KMS-11 (cell line): ENCODE measurements around the gene MRPS24.

Source experiments
- H2AFZ ChIP-seq: fragments of 200-600 bp; sonication (generic); 2 replicates; pipeline ENCODE4 v1.6.1; 2016; ENCODE audit warnings: antibody characterized with exemption, mixed run types, low read depth
- H3K27ac ChIP-seq: fragments of 200-600 bp; sonication (generic); 2 replicates; pipeline ENCODE4 v1.6.1; 2016; ENCODE audit warnings: mild to moderate bottlenecking, mixed run types
- H3K27me3 ChIP-seq: fragments of 200-600 bp; sonication (generic); 2 replicates; pipeline ENCODE4 v1.6.1; 2017; ENCODE audit warnings: mild to moderate bottlenecking, low read depth, mixed run types, moderate library complexity; ENCODE audit not compliant: insufficient read depth
- H3K36me3 ChIP-seq: fragments of 200-600 bp; sonication (generic); 2 replicates; pipeline ENCODE4 v1.6.1; 2017; ENCODE audit warnings: mild to moderate bottlenecking, mixed run types; ENCODE audit not compliant: insufficient read depth
- H3K4me1 ChIP-seq: fragments of 200-600 bp; sonication (generic); 2 replicates; pipeline ENCODE4 v1.6.1; 2016; ENCODE audit warnings: mild to moderate bottlenecking, low read depth, mixed run types; ENCODE audit not compliant: poor library complexity, severe bottlenecking
- H3K4me2 ChIP-seq: fragments of 200-600 bp; sonication (generic); 2 replicates; pipeline ENCODE4 v1.7.0; 2016; ENCODE audit warnings: mild to moderate bottlenecking, mixed run types
- H3K4me3 ChIP-seq: fragments of 200-600 bp; sonication (generic); IDR thresholded peaks from 2 replicates; pipeline ENCODE4 v1.6.1; 2017; ENCODE audit warnings: low read depth, low read length, mixed read lengths; ENCODE audit not compliant: insufficient read depth
- H3K79me2 ChIP-seq: fragments of 200-600 bp; sonication (generic); 2 replicates; pipeline ENCODE4 v1.6.1; 2016; ENCODE audit warnings: low read depth, mixed run types; ENCODE audit not compliant: insufficient read depth
- H3K9ac ChIP-seq: fragments of 200-600 bp; sonication (generic); 2 replicates; pipeline ENCODE4 v1.6.1; 2016; ENCODE audit warnings: mild to moderate bottlenecking, mixed run types
- H4K20me1 ChIP-seq: fragments of 200-600 bp; sonication (generic); 2 replicates; pipeline ENCODE4 v1.6.1; 2016; ENCODE audit warnings: mild to moderate bottlenecking, mixed run types; ENCODE audit not compliant: insufficient read depth
- CTCF ChIP-seq: fragments of 200-600 bp; sonication (generic); conservative IDR thresholded peaks from 2 replicates; pipeline ENCODE4 v1.6.1; 2017; ENCODE audit warnings: low read depth, mild to moderate bottlenecking, antibody characterized with exemption, low read length, moderate library complexity, mixed read lengths

Gene MRPS24

DNA sequence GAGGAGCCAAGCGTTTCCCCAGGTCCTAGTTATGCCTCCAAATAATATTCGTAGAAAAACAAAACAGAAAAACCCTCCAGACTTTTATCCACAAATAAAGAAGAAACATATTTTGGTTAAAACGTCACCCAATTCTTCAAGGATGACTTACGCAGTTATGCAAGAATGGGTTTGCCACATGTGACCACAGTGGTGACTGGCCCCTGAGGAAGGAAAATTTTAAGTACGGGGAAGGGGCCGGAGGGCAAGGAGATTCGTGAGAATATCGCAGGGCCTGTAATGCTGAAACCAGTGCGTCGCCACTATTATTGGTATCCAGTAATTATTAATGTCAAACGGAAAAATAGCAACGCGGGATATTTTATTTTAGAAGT lies 537 bp upstream of the MRPS24 start:
- Histone ChIP-seq H3K4me2 (peak overlapping the region; percentile 91), H3K79me2 (no peaks in the 10 kb centered on the region; the same call in 1 of the 2 replicates), H3K9ac (peak overlapping the region; percentile 62; the same call in 1 of the 2 replicates), H2AFZ (peak overlapping the region; percentile 84), H3K27me3 (no peaks in the 10 kb centered on the region; the same call in 1 of the 2 replicates), H3K4me1 (peaks cover 18% of the 10 kb centered on the region), H3K4me3 (no peak overlapping the region), H3K36me3 (peaks cover 9% of the 10 kb centered on the region; the same call in 1 of the 2 replicates), H3K27ac (no peak overlapping the region), H4K20me1 (no peaks in the 10 kb centered on the region)
- no peak for TF ChIP-seq CTCF

GRCh38 chr7:43868681-43869005 lies 674 bp downstream of the MRPS24 start:
- no peaks in the 10 kb centered on the region; the same call in 1 of the 2 replicates for H3K27me3 ChIP-seq
- H3K4me3 ChIP-seq = no peak overlapping the region
- H3K27ac ChIP-seq = peak overlapping the region; percentile 46; the same call in 1 of the 2 replicates
- H3K4me2 ChIP-seq = peak overlapping the region; percentile 99
- peak overlapping the region; percentile 62; the same call in 1 of the 2 replicates for H3K9ac ChIP-seq
- H3K36me3 ChIP-seq = peaks cover 9% of the 10 kb centered on the region; the same call in 1 of the 2 replicates
- no peaks in the 10 kb centered on the region for H4K20me1 ChIP-seq
- no peak for TF ChIP-seq CTCF
- H2AFZ ChIP-seq = peak overlapping the region; percentile 84; the same call in 1 of the 2 replicates
- peaks cover 18% of the 10 kb centered on the region for H3K4me1 ChIP-seq
- H3K79me2 ChIP-seq = no peaks in the 10 kb centered on the region; the same call in 1 of the 2 replicates

DNA sequence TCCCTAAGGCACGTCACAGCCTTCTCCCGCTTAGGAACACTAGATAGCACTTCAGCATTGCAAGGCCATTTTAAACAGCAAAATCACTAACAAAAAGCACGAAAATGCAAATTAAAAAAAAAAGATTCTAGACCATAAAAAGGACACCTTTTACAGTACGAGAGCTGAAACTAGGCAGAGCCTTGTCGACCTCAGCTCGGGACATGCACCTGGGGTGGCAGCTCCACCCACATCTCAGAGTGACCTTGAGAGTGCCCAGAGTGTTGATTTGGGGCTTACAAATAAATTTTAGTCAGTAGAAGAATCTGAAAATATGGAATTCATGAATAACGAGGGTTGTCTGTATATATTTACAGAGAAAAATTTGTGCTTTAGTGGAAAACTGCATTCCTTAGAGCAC lies 1.1 kb downstream of the MRPS24 start:
- H3K27ac ChIP-seq = peak overlapping the region; percentile 46; the same call in 1 of the 2 replicates
- TF ChIP-seq CTCF = no peak
- peaks cover 18% of the 10 kb centered on the region for H3K4me1 ChIP-seq
- H3K4me3 ChIP-seq = no peak overlapping the region
- no peaks in the 10 kb centered on the region; the same call in 1 of the 2 replicates for H3K79me2 ChIP-seq
- peaks cover 9% of the 10 kb centered on the region; the same call in 1 of the 2 replicates for H3K36me3 ChIP-seq
- peak overlapping the region; percentile 62; the same call in 1 of the 2 replicates for H3K9ac ChIP-seq
- peak overlapping the region; percentile 99 for H3K4me2 ChIP-seq
- H4K20me1 ChIP-seq = no peaks in the 10 kb centered on the region
- H2AFZ ChIP-seq = no peak overlapping the region
- no peaks in the 10 kb centered on the region; the same call in 1 of the 2 replicates for H3K27me3 ChIP-seq

- peaks cover 18% of the 10 kb centered on the region for H3K4me1 ChIP-seq
- H4K20me1 ChIP-seq = no peaks in the 10 kb centered on the region
- no peak overlapping the region for H3K27ac ChIP-seq
- no peak overlapping the region for H3K9ac ChIP-seq
- no peak overlapping the region for H3K4me2 ChIP-seq
- peaks cover 9% of the 10 kb centered on the region; the same call in 1 of the 2 replicates for H3K36me3 ChIP-seq
- TF ChIP-seq CTCF = no peak
- H3K79me2 ChIP-seq = no peaks in the 10 kb centered on the region; the same call in 1 of the 2 replicates
- H3K27me3 ChIP-seq = no peaks in the 10 kb centered on the region
- H3K4me3 ChIP-seq = no peak overlapping the region
- H2AFZ ChIP-seq = no peak overlapping the region
These were observed 4.0 kb downstream of the MRPS24 start for GRCh38 chr7:43865277-43865676.
